Activated B cell treated with CpG ODN at 0.5 μM for 24 hours (primary cell): ENCODE measurements around the gene IL1RAP. TPM values are rescaled to one million over a fixed set of nuclear protein-coding genes. Genes with fewer than 3 reads are reported as not detected.

ENCODE experiments used
- ATAC-seq: fragments of 200-7000 bp; cut with Tn5 transposase; one replicate; pipeline ENCODE4 v1.10.0; 2021; ENCODE audit warnings: low read depth, mild to moderate bottlenecking, moderate library complexity
- CTCF ChIA-PET: fragments of 350-600 bp; sonication (Branson Sonifier 250); formaldehyde crosslinking; loops from one replicate; lab custom pipeline; 2021; ENCODE audit warnings: antibody characterized with exemption; lab: Charles Lee
- POLR2A ChIA-PET: fragments of 350-600 bp; sonication (Branson Sonifier 250); formaldehyde crosslinking; loops from one replicate; lab custom pipeline; 2021; ENCODE audit warnings: antibody characterized with exemption; lab: Charles Lee
- DNase-seq: peaks from one replicate; pipeline ENCODE4 v3.0.0; 2022
- H3K27ac Mint-ChIP-seq: one replicate; pipeline ENCODE4 v1.8.0; 2020; ENCODE audit warnings: mixed read lengths
- H3K27me3 Mint-ChIP-seq: one replicate; pipeline ENCODE4 v1.8.0; 2021; ENCODE audit warnings: mixed read lengths
- H3K36me3 Mint-ChIP-seq: one replicate; pipeline ENCODE4 v1.8.0; 2021; ENCODE audit warnings: low read depth, mixed read lengths
- H3K4me1 Mint-ChIP-seq: one replicate; pipeline ENCODE4 v1.8.0; 2021; ENCODE audit warnings: mixed read lengths
- H3K4me3 Mint-ChIP-seq: one replicate; pipeline ENCODE4 v1.8.0; 2020; ENCODE audit warnings: mild to moderate bottlenecking, mixed read lengths
- H3K9me3 Mint-ChIP-seq: one replicate; pipeline ENCODE4 v1.8.0; 2020; ENCODE audit warnings: mixed read lengths
- intact Hi-C: fragments of 100-400 bp; cut with micrococcal nuclease; formaldehyde crosslinking; loops from one replicate; pipeline ENCODE4 v1.15.1; 2024
- total RNA-seq: library from RNA; stranded (reverse); gene quantifications from 2 replicates; pipeline ENCODE4 v1.2.3, GENCODE V29; 2022
- TF ChIP-seq, protein P1 (sequence below): fragments of 200-600 bp; IDR thresholded peaks from one replicate; pipeline ENCODE4 v1.8.0; 2022; ENCODE audit warnings: antibody characterized with exemption, mild to moderate bottlenecking

The IL1RAP gene
- total RNA-seq, 1 donor from 2014 or later, result 6.3 TPM

DNA sequence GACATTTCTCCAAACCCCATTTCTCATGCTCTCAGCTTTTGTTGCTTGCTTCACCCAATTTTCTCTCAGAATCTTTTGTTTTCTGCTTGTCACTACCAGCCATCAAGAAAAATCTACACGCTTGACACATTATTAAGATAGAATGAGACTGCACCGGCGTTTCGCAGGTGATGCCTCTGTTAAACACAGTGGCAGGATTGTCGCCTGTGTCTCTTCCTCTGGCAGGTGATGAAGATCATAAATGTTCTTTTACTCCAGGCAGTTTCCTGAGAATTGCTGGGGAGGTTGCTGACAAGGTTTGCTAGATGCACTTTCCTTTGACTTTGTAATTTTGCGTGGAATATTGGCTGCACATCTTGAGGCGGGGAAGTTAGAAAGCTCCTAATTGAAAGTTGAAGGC lies 75.4 kb downstream of the IL1RAP start:
- H3K9me3 Mint-ChIP-seq, result peaks cover 1% of the 10 kb centered on the region
- H3K27ac Mint-ChIP-seq, result no peak overlapping the region
- CTCF ChIA-PET, result no interaction called here
- peaks cover 22% of the 10 kb centered on the region for H3K4me1 Mint-ChIP-seq
- no peaks in the 10 kb centered on the region for H3K27me3 Mint-ChIP-seq
- POLR2A ChIA-PET, result no interaction called here
- no peak for DNase-seq
- intact Hi-C loops, result loop anchor here (10.0 kb wide), 1 partner anchor 105 kb away; no protein-coding TSS in a partner anchor
- no peak for ATAC-seq
- no peak overlapping the region for H3K4me3 Mint-ChIP-seq
- H3K36me3 Mint-ChIP-seq, result no peaks in the 10 kb centered on the region
- TF ChIP-seq, protein P1, sequence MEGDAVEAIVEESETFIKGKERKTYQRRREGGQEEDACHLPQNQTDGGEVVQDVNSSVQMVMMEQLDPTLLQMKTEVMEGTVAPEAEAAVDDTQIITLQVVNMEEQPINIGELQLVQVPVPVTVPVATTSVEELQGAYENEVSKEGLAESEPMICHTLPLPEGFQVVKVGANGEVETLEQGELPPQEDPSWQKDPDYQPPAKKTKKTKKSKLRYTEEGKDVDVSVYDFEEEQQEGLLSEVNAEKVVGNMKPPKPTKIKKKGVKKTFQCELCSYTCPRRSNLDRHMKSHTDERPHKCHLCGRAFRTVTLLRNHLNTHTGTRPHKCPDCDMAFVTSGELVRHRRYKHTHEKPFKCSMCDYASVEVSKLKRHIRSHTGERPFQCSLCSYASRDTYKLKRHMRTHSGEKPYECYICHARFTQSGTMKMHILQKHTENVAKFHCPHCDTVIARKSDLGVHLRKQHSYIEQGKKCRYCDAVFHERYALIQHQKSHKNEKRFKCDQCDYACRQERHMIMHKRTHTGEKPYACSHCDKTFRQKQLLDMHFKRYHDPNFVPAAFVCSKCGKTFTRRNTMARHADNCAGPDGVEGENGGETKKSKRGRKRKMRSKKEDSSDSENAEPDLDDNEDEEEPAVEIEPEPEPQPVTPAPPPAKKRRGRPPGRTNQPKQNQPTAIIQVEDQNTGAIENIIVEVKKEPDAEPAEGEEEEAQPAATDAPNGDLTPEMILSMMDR, result no peak

DNA sequence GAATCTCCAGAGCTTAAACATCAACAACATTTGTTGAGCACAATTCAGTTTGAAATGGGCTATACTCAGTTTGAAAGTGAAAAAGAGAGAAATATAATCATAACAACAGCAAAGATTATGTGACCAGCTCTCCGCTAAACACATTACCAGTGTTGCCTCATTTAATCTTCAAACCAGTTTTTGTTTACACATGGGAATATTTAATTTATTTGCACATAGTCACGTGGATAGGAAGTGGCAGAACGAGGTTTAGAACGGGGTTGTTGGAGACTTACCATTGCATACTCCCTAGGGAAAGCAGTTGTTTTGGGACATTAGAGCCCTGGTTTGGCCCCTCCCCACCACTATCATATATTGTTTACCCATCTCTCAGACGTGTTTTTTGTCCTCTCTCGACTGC lies 77.2 kb downstream of the IL1RAP start:
- H3K4me1 Mint-ChIP-seq, result peaks cover 18% of the 10 kb centered on the region
- TF ChIP-seq, protein P1, result no peak
- POLR2A ChIA-PET, result no interaction called here
- ATAC-seq, result no peak
- H3K4me3 Mint-ChIP-seq, result no peak overlapping the region
- H3K27ac Mint-ChIP-seq, result no peak overlapping the region
- DNase-seq, result no peak
- CTCF ChIA-PET, result no interaction called here
- H3K36me3 Mint-ChIP-seq, result no peaks in the 10 kb centered on the region
- H3K9me3 Mint-ChIP-seq, result peaks cover 3% of the 10 kb centered on the region
- intact Hi-C loops, result no loop called here
- H3K27me3 Mint-ChIP-seq, result no peaks in the 10 kb centered on the region

DNA sequence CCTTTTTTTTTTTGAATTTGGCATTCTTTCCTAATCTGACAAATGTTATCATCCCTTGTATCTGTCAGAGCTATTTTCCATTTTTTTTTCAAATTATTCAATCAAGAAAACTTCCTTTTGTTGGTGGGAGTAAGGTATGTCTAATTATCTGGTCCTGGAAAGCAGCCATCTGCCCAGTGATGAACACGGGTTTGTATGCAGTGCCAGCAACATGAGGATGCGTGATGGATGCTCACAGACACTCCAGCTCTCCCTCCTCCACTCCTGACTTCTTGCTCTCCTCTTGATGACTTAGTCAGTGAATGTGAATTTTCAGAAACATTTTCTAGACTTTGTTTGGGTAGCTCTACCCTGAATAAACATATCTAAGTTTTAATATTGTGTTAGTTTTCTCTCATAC lies 79.2 kb downstream of the IL1RAP start:
- ChIA-PET POLR2A (no interaction called here), CTCF (no interaction called here)
- TF ChIP-seq, protein P1, result no peak
- no peak overlapping the region for H3K4me3 Mint-ChIP-seq
- no peaks in the 10 kb centered on the region for H3K27me3 Mint-ChIP-seq
- peaks cover 3% of the 10 kb centered on the region for H3K4me1 Mint-ChIP-seq
- no peak overlapping the region for H3K27ac Mint-ChIP-seq
- DNase-seq (no peak), ATAC-seq (no peak)
- intact Hi-C loops, result no loop called here
- no peaks in the 10 kb centered on the region for H3K36me3 Mint-ChIP-seq
- H3K9me3 Mint-ChIP-seq, result peaks cover 3% of the 10 kb centered on the region

DNA sequence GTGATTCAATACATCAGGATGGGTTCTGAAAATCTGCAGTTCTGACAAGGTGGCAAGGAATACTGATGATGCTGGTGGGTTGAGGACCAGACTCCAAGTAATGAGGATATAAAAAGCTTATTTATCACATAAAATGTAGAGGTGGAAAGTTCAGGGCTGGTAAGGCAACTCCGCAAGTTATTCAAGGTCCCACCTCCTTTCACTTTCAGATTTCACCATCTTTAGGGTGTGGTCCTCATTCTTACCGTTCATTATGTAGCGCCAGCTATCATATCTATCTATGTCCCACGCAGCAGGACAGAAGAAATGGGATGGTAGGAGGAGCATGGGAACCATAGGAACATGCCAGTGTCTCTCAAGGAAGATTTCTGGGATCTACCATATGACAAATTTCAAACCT lies 80.3 kb downstream of the IL1RAP start:
- TF ChIP-seq, protein P1, result no peak
- peaks cover 3% of the 10 kb centered on the region for H3K4me1 Mint-ChIP-seq
- CTCF ChIA-PET, result no interaction called here
- ATAC-seq, result no peak
- intact Hi-C loops, result no loop called here
- H3K27ac Mint-ChIP-seq, result no peak overlapping the region
- no peaks in the 10 kb centered on the region for H3K27me3 Mint-ChIP-seq
- H3K36me3 Mint-ChIP-seq, result no peaks in the 10 kb centered on the region
- POLR2A ChIA-PET, result interaction anchor here (0.6 kb wide), 1 partner anchor 103 kb away, joined by 3 read pairs; no protein-coding TSS in a partner anchor
- H3K4me3 Mint-ChIP-seq, result no peak overlapping the region
- DNase-seq, result no peak
- H3K9me3 Mint-ChIP-seq, result peaks cover 5% of the 10 kb centered on the region

DNA sequence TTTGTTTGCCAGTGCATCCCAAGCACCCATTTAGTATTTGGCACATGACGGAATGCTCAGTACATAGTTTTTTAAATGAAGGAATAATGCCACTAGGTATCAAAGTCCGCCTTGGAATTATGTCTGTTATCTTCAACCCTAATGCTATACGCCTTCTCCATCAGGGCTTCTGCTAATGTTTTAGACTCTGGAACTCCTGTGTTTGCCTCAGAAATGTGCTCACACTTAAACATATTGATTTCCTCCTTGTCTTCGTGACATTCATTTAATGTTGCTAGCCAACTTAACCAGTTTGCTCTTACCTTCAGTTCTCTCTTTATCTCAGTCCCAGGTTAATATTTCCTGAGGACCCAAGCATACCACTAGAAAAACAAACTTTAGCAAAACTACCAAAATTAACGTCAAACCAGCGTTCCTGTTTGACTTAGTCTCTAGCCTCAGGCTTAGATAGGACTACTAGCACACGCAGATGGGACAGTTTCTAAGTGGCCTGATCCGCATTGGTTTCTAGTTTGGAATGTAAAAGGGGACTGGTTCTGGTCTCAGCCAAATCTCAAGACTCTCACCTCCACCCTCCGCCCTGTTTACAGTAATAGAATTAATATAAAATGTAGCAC lies 81.4 kb downstream of the IL1RAP start:
- CTCF ChIA-PET, result no interaction called here
- POLR2A ChIA-PET, result no interaction called here
- Mint-ChIP-seq H3K4me1 (peaks cover 3% of the 10 kb centered on the region), H3K27ac (no peak overlapping the region), H3K36me3 (no peaks in the 10 kb centered on the region), H3K27me3 (no peaks in the 10 kb centered on the region), H3K4me3 (no peak overlapping the region), H3K9me3 (peaks cover 5% of the 10 kb centered on the region)
- intact Hi-C loops, result no loop called here
- DNase-seq, result no peak
- ATAC-seq, result no peak
- TF ChIP-seq, protein P1, result no peak
